NB4 (cell line): ENCODE data around the gene RNF19B.

Experiments
- POLR2A ChIP-seq: IDR thresholded peaks from 2 replicates; pipeline ENCODE4 v1.6.1; 2011; ENCODE audit warnings: mild to moderate bottlenecking; ENCODE audit not compliant: insufficient read length; ENCODE audit errors: extremely low read depth
- TF ChIP-seq, protein P1 (sequence below): IDR thresholded peaks from one replicate; pipeline ENCODE4 v1.5.1; 2012; ENCODE audit warnings: low read depth, low read length

DNA sequence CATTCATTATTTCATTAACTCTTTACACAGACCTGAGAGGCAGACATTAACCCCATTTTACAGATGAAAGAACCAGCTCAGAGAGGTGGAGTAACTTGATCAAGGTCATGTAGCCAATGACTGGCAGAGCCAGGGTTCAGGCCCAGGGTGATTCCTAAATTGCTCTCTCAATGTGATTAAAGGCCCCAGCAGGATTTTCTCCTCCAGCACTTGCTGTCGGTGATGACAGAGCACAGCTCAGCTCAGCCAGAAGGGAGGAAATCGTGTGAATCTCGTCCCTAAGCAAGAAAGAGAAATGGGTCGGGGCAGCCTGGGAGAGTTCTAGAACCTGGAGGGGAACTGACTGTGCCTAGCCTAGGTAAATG, 19.5 kb upstream of the RNF19B start:
- TF ChIP-seq, protein P1, sequence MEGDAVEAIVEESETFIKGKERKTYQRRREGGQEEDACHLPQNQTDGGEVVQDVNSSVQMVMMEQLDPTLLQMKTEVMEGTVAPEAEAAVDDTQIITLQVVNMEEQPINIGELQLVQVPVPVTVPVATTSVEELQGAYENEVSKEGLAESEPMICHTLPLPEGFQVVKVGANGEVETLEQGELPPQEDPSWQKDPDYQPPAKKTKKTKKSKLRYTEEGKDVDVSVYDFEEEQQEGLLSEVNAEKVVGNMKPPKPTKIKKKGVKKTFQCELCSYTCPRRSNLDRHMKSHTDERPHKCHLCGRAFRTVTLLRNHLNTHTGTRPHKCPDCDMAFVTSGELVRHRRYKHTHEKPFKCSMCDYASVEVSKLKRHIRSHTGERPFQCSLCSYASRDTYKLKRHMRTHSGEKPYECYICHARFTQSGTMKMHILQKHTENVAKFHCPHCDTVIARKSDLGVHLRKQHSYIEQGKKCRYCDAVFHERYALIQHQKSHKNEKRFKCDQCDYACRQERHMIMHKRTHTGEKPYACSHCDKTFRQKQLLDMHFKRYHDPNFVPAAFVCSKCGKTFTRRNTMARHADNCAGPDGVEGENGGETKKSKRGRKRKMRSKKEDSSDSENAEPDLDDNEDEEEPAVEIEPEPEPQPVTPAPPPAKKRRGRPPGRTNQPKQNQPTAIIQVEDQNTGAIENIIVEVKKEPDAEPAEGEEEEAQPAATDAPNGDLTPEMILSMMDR = no peak
- TF ChIP-seq POLR2A = no peak
